Measurements from ENCODE around the gene NQO1. TPM values are rescaled to one million over a fixed set of nuclear protein-coding genes. Genes with fewer than 3 reads are reported as not detected.

NQO1 gene
- polyA plus RNA-seq, 1 experiment = 580 TPM

- Histone ChIP-seq H3K4me3 (ENCODE audit: low read depth, low read length) (no peak overlapping the region), H3K9me3 (ENCODE audit: control insufficient read depth, insufficient read depth, low read length) (no peaks in the 10 kb centered on the region), H3K27ac (ENCODE audit: low read depth, low read length) (no peak overlapping the region), H3K27me3 (ENCODE audit: control insufficient read depth, insufficient read depth, low read length) (no peaks in the 10 kb centered on the region)
- TF ChIP-seq CTCF (IDR thresholded peaks at IDR 0.05; ENCODE audit: low read depth, low read length) = no peak
- POLR2A ChIA-PET = no interaction called here
- CTCF ChIA-PET = interaction anchor here (1.0 to 1.1 kb wide), 2 partner anchors 299 to 306 kb away, joined by 4 read pairs; no protein-coding TSS in a partner anchor
- no peak for DNase-seq (ENCODE audit: low read depth, low spot score)
These were observed 24.5 kb downstream of the NQO1 start for GRCh38 chr16:69701866-69702265.

- Histone ChIP-seq H3K9me3 (ENCODE audit: control insufficient read depth, insufficient read depth, low read length) (no peaks in the 10 kb centered on the region), H3K27ac (ENCODE audit: low read depth, low read length) (no peak overlapping the region), H3K4me3 (ENCODE audit: low read depth, low read length) (no peak overlapping the region), H3K27me3 (ENCODE audit: control insufficient read depth, insufficient read depth, low read length) (no peaks in the 10 kb centered on the region)
- ChIA-PET CTCF (interaction anchor here (1.0 to 1.1 kb wide), 2 partner anchors 298 to 305 kb away, joined by 4 read pairs; no protein-coding TSS in a partner anchor), POLR2A (no interaction called here)
- no peak for DNase-seq (ENCODE audit: low read depth, low spot score)
- TF ChIP-seq CTCF (IDR thresholded peaks at IDR 0.05; ENCODE audit: low read depth, low read length) = no peak
These were observed 24.9 kb downstream of the NQO1 start for GRCh38 chr16:69701452-69701851.

GRCh38 chr16:69699915-69700314 is 26.4 kb downstream of the NQO1 start:
- ChIA-PET POLR2A (no interaction called here), CTCF (interaction anchor here (1.0 to 1.7 kb wide), 3 partner anchors 9 to 301 kb away, joined by 3 to 7 read pairs (median 7); partner anchors contain the start of gene NOB1)
- no peaks in the 10 kb centered on the region for H3K9me3 ChIP-seq (ENCODE audit: control insufficient read depth, insufficient read depth, low read length)
- no peak overlapping the region for H3K4me3 ChIP-seq (ENCODE audit: low read depth, low read length)
- no peak for TF ChIP-seq CTCF (IDR thresholded peaks at IDR 0.05; ENCODE audit: low read depth, low read length)
- no peak overlapping the region for H3K27ac ChIP-seq (ENCODE audit: low read depth, low read length)
- DNase-seq (ENCODE audit: low read depth, low spot score) = no peak
- no peaks in the 10 kb centered on the region for H3K27me3 ChIP-seq (ENCODE audit: control insufficient read depth, insufficient read depth, low read length)

GRCh38 chr16:69698404-69698803 is 28.0 kb downstream of the NQO1 start:
- ChIA-PET POLR2A (no interaction called here), CTCF (interaction anchor here (0.6 to 1.2 kb wide), 3 partner anchors 11 to 575 kb away, joined by 3 to 11 read pairs (median 3); no protein-coding TSS in a partner anchor)
- no peak for DNase-seq (ENCODE audit: low read depth, low spot score)
- no peak for TF ChIP-seq CTCF (IDR thresholded peaks at IDR 0.05; ENCODE audit: low read depth, low read length)
- H3K9me3 ChIP-seq (ENCODE audit: control insufficient read depth, insufficient read depth, low read length) = no peaks in the 10 kb centered on the region
- H3K4me3 ChIP-seq (ENCODE audit: low read depth, low read length) = no peak overlapping the region
- H3K27ac ChIP-seq (ENCODE audit: low read depth, low read length) = no peak overlapping the region
- H3K27me3 ChIP-seq (ENCODE audit: control insufficient read depth, insufficient read depth, low read length) = no peaks in the 10 kb centered on the region

GRCh38 chr16:69693916-69694315 is 32.4 kb downstream of the NQO1 start:
- no peak for TF ChIP-seq CTCF (IDR thresholded peaks at IDR 0.05; ENCODE audit: low read depth, low read length)

More at GRCh38 chr16:69693916-69694315, 32.4 kb downstream of the NQO1 start:
- Histone ChIP-seq H3K27ac (ENCODE audit: low read depth, low read length) (no peak overlapping the region), H3K4me3 (ENCODE audit: low read depth, low read length) (no peak overlapping the region), H3K27me3 (ENCODE audit: control insufficient read depth, insufficient read depth, low read length) (no peaks in the 10 kb centered on the region), H3K9me3 (ENCODE audit: control insufficient read depth, insufficient read depth, low read length) (no peaks in the 10 kb centered on the region)
- ChIA-PET CTCF (interaction anchor here (1.3 kb wide), 1 partner anchor 61 kb away, joined by 3 read pairs; the partner anchor contains the start of gene NOB1), POLR2A (no interaction called here)
- no peak for DNase-seq (ENCODE audit: low read depth, low spot score)

Data from AG04450 (cell line).